ENCODE data around the gene KCNH1. TPM values are rescaled to one million over a fixed set of nuclear protein-coding genes. Genes with fewer than 3 reads are reported as not detected.
A peak's percentile ranks its signal among the peaks of the same experiment; 100 is the strongest.

Gene KCNH1
- total RNA-seq, 1 experiment from 2014 or later: 3.0 TPM

GRCh38 chr1:210700511-210700910 lies 433.4 kb downstream of the KCNH1 start:
- H3K27me3 ChIP-seq: no peaks in the 10 kb centered on the region
- H3K4me1 ChIP-seq: peaks cover under 1% of the 10 kb centered on the region; the same call in 1 of the 2 replicates
- H3K36me3 ChIP-seq: no peaks in the 10 kb centered on the region
- no peak overlapping the region for H3K4me3 ChIP-seq
- H3K27ac ChIP-seq: no peak overlapping the region
- no peak for DNase-seq
- H3K9me3 ChIP-seq (replicated peaks): no peaks in the 10 kb centered on the region

- DNase-seq: no peak
- H3K9me3 ChIP-seq (replicated peaks): no peaks in the 10 kb centered on the region
- H3K36me3 ChIP-seq: no peaks in the 10 kb centered on the region
- no peak overlapping the region for H3K4me3 ChIP-seq
- no peak overlapping the region for H3K27ac ChIP-seq
- H3K27me3 ChIP-seq: no peaks in the 10 kb centered on the region
- peaks cover 3% of the 10 kb centered on the region; the same call in 1 of the 2 replicates for H3K4me1 ChIP-seq
Measured at GRCh38 chr1:210700083-210700482, 433.9 kb downstream of the KCNH1 start.

- Histone ChIP-seq H3K4me1 (peaks cover 3% of the 10 kb centered on the region; the same call in 1 of the 2 replicates), H3K4me3 (no peak overlapping the region), H3K27ac (no peak overlapping the region), H3K9me3 (replicated peaks) (no peaks in the 10 kb centered on the region), H3K36me3 (no peaks in the 10 kb centered on the region), H3K27me3 (no peaks in the 10 kb centered on the region)
- DNase-seq: no peak
Measured at GRCh38 chr1:210698661-210699060, 435.3 kb downstream of the KCNH1 start.

- Histone ChIP-seq H3K9me3 (replicated peaks) (no peaks in the 10 kb centered on the region), H3K4me1 (peaks cover 3% of the 10 kb centered on the region; the same call in 1 of the 2 replicates), H3K27me3 (no peaks in the 10 kb centered on the region), H3K36me3 (no peaks in the 10 kb centered on the region), H3K27ac (no peak overlapping the region), H3K4me3 (no peak overlapping the region)
- no peak for DNase-seq
Measured at GRCh38 chr1:210697185-210697584, 436.8 kb downstream of the KCNH1 start.

- Histone ChIP-seq H3K36me3 (no peaks in the 10 kb centered on the region), H3K9me3 (replicated peaks) (no peaks in the 10 kb centered on the region), H3K4me3 (no peak overlapping the region), H3K27me3 (no peaks in the 10 kb centered on the region), H3K27ac (no peak overlapping the region), H3K4me1 (peaks cover 3% of the 10 kb centered on the region; the same call in 1 of the 2 replicates)
- no peak for DNase-seq
Measured at GRCh38 chr1:210696709-210697108, 437.2 kb downstream of the KCNH1 start.

- Histone ChIP-seq H3K9me3 (replicated peaks) (no peaks in the 10 kb centered on the region), H3K36me3 (no peaks in the 10 kb centered on the region), H3K27ac (peak overlapping the region; percentile 12; the same call in 1 of the 2 replicates), H3K4me1 (peaks cover 3% of the 10 kb centered on the region; the same call in 1 of the 2 replicates), H3K27me3 (no peaks in the 10 kb centered on the region), H3K4me3 (no peak overlapping the region)
- peak; percentile 40 to 48 for DNase-seq
Measured at GRCh38 chr1:210695026-210695425, 438.9 kb downstream of the KCNH1 start.

- DNase-seq: peak; percentile 37 to 39
- Histone ChIP-seq H3K27me3 (no peaks in the 10 kb centered on the region), H3K27ac (no peak overlapping the region)
Measured at GRCh38 chr1:210692796-210693195, 441.2 kb downstream of the KCNH1 start.

GRCh38 chr1:210691039-210691610 lies 442.8 kb downstream of the KCNH1 start:
- Histone ChIP-seq H3K4me3 (no peak overlapping the region), H3K27ac (no peak overlapping the region), H3K36me3 (no peaks in the 10 kb centered on the region), H3K27me3 (no peaks in the 10 kb centered on the region), H3K4me1 (peaks cover 3% of the 10 kb centered on the region; the same call in 1 of the 2 replicates), H3K9me3 (replicated peaks) (no peaks in the 10 kb centered on the region)
- DNase-seq: no peak

More at GRCh38 chr1:210692796-210693195, 441.2 kb downstream of the KCNH1 start:
- Histone ChIP-seq H3K36me3 (no peaks in the 10 kb centered on the region), H3K4me3 (no peak overlapping the region), H3K4me1 (peaks cover 3% of the 10 kb centered on the region; the same call in 1 of the 2 replicates), H3K9me3 (replicated peaks) (no peaks in the 10 kb centered on the region)

GRCh38 chr1:210690236-210690635 lies 443.7 kb downstream of the KCNH1 start:
- no peaks in the 10 kb centered on the region for H3K9me3 ChIP-seq (replicated peaks)
- no peak overlapping the region for H3K27ac ChIP-seq
- H3K36me3 ChIP-seq: no peaks in the 10 kb centered on the region
- peaks cover under 1% of the 10 kb centered on the region; the same call in 1 of the 2 replicates for H3K4me1 ChIP-seq
- no peaks in the 10 kb centered on the region for H3K27me3 ChIP-seq
- H3K4me3 ChIP-seq: no peak overlapping the region
- no peak for DNase-seq

GRCh38 chr1:210689826-210690225 lies 444.1 kb downstream of the KCNH1 start:
- no peak for DNase-seq
- H3K9me3 ChIP-seq (replicated peaks): no peaks in the 10 kb centered on the region

GRCh38 chr1:210688512-210689234 lies 445.3 kb downstream of the KCNH1 start:
- Histone ChIP-seq H3K27me3 (no peaks in the 10 kb centered on the region), H3K9me3 (replicated peaks) (no peaks in the 10 kb centered on the region), H3K4me1 (no peaks in the 10 kb centered on the region), H3K4me3 (no peak overlapping the region), H3K36me3 (no peaks in the 10 kb centered on the region), H3K27ac (no peak overlapping the region)
- no peak for DNase-seq

More at GRCh38 chr1:210689826-210690225, 444.1 kb downstream of the KCNH1 start:
- H3K27ac ChIP-seq: no peak overlapping the region
- H3K4me3 ChIP-seq: no peak overlapping the region
- H3K4me1 ChIP-seq: no peaks in the 10 kb centered on the region; the same call in 1 of the 2 replicates
- H3K36me3 ChIP-seq: no peaks in the 10 kb centered on the region
- H3K27me3 ChIP-seq: no peaks in the 10 kb centered on the region

GRCh38 chr1:210687582-210688279 lies 446.2 kb downstream of the KCNH1 start:
- Histone ChIP-seq H3K4me1 (no peaks in the 10 kb centered on the region), H3K27ac (no peak overlapping the region), H3K27me3 (no peaks in the 10 kb centered on the region), H3K9me3 (replicated peaks) (no peaks in the 10 kb centered on the region), H3K36me3 (no peaks in the 10 kb centered on the region; the same call in 1 of the 2 replicates), H3K4me3 (no peak overlapping the region)
- DNase-seq: peak in 1 of 2 experiments; percentile 6

GRCh38 chr1:210686841-210687240 lies 447.1 kb downstream of the KCNH1 start:
- no peak for DNase-seq
- Histone ChIP-seq H3K36me3 (no peaks in the 10 kb centered on the region; the same call in 1 of the 2 replicates), H3K27ac (no peak overlapping the region), H3K4me3 (no peak overlapping the region), H3K27me3 (no peaks in the 10 kb centered on the region), H3K9me3 (replicated peaks) (no peaks in the 10 kb centered on the region), H3K4me1 (no peaks in the 10 kb centered on the region)

- no peak for DNase-seq
- H3K36me3 ChIP-seq: no peaks in the 10 kb centered on the region; the same call in 1 of the 2 replicates
- no peaks in the 10 kb centered on the region for H3K9me3 ChIP-seq (replicated peaks)
- H3K4me3 ChIP-seq: no peak overlapping the region
- no peak overlapping the region for H3K27ac ChIP-seq
- H3K4me1 ChIP-seq: no peaks in the 10 kb centered on the region
- no peaks in the 10 kb centered on the region for H3K27me3 ChIP-seq
Measured at GRCh38 chr1:210685295-210685650, 448.7 kb downstream of the KCNH1 start.

Data from SJCRH30 (cell line).